OCI-LY7 (cell line): ENCODE measurements around the gene SLX4IP. TPM values are rescaled to one million over a fixed set of nuclear protein-coding genes. Genes with fewer than 3 reads are reported as not detected.
A peak's percentile ranks its signal among the peaks of the same experiment; 100 is the strongest.

Experiments used
- BruUV-seq: library from RNA; stranded (reverse); fragments of 400-500 nt; replicated peaks from 2 replicates; lab custom pipeline; 2021; lab: Mats Ljungman, UMichigan
- CTCF ChIA-PET: fragments of 300-600 bp; sonication (Branson Sonifier 250); formaldehyde crosslinking; loops from one replicate; lab custom pipeline; 2022; ENCODE audit warnings: antibody characterized with exemption; ENCODE audit not compliant: unreplicated experiment; lab: Charles Lee
- POLR2A ChIA-PET: fragments of 300-600 bp; sonication (Branson Sonifier 250); formaldehyde crosslinking; loops from one replicate; lab custom pipeline; 2022; ENCODE audit warnings: antibody characterized with exemption; lab: Charles Lee
- DNase-seq: peaks from one replicate; pipeline ENCODE4 v3.0.0-alpha.2; 2015; ENCODE audit warnings: low spot score
- H2AFZ ChIP-seq: fragments of 200-600 bp; sonication (generic), shearing (Covaris generic); 2 replicates; pipeline ENCODE4 v1.6.1; 2014; ENCODE audit warnings: mild to moderate bottlenecking, antibody characterized with exemption, low read length, moderate library complexity
- H3K27ac ChIP-seq: fragments of 200-600 bp; sonication (generic); 2 replicates; pipeline ENCODE4 v1.5.1; 2014; ENCODE audit warnings: mixed run types, low read depth, mild to moderate bottlenecking, moderate library complexity, low read length, inconsistent platforms; ENCODE audit not compliant: poor library complexity, severe bottlenecking
- H3K36me3 ChIP-seq: fragments of 200-600 bp; sonication (generic); 2 replicates; pipeline ENCODE4 v1.6.1; 2014; ENCODE audit warnings: mild to moderate bottlenecking, antibody characterized with exemption, low read length, moderate library complexity, mixed read lengths; ENCODE audit not compliant: insufficient read depth
- H3K4me1 ChIP-seq: fragments of 200-600 bp; sonication (generic); 2 replicates; pipeline ENCODE4 v1.5.1; 2014; ENCODE audit warnings: mild to moderate bottlenecking, low read length; ENCODE audit not compliant: insufficient read depth, poor library complexity, severe bottlenecking
- H3K4me2 ChIP-seq: fragments of 200-600 bp; sonication (generic); 2 replicates; pipeline ENCODE4 v1.6.1; 2014; ENCODE audit warnings: mild to moderate bottlenecking, low read length
- H3K4me3 ChIP-seq: fragments of 200-600 bp; sonication (generic); 2 replicates; pipeline ENCODE4 v1.5.1; 2014; ENCODE audit warnings: mild to moderate bottlenecking, low read depth, low read length; ENCODE audit not compliant: poor library complexity, severe bottlenecking
- H3K79me2 ChIP-seq: fragments of 200-600 bp; sonication (generic); 2 replicates; pipeline ENCODE4 v1.6.1; 2016; ENCODE audit warnings: low read depth, mild to moderate bottlenecking, low read length, moderate library complexity, mixed read lengths; ENCODE audit not compliant: insufficient read depth
- H3K9me2 ChIP-seq: fragments of 200-600 bp; sonication (generic); 2 replicates; pipeline ENCODE4 v1.6.1; 2016; ENCODE audit warnings: mild to moderate bottlenecking, low read length, mixed read lengths; ENCODE audit not compliant: insufficient read depth
- H3K9me3 ChIP-seq: fragments of 200-600 bp; sonication (generic); 2 replicates; pipeline ENCODE4 v1.6.1; 2014; ENCODE audit warnings: mild to moderate bottlenecking, mixed run types, low read length, mixed read lengths
- H4K20me1 ChIP-seq: fragments of 200-600 bp; sonication (generic); 2 replicates; pipeline ENCODE4 v1.6.1; 2014; ENCODE audit warnings: mild to moderate bottlenecking, antibody characterized with exemption, low read length, moderate library complexity, mixed read lengths; ENCODE audit not compliant: insufficient read depth
- CTCF ChIP-seq: fragments of 200-600 bp; sonication (generic); conservative IDR thresholded peaks from 2 replicates; pipeline ENCODE4 v1.5.1; 2014; ENCODE audit warnings: mild to moderate bottlenecking, antibody characterized with exemption, low read length, moderate library complexity, mixed read lengths
- EZH2phosphoT487 ChIP-seq: fragments of 200-600 bp; sonication (generic); IDR thresholded peaks from 2 replicates; pipeline ENCODE4 v1.6.1; 2018; ENCODE audit warnings: low read depth, borderline replicate concordance, mild to moderate bottlenecking, mixed run types, antibody characterized with exemption, low read length, moderate library complexity, mixed read lengths
- intact Hi-C: fragments of 100-400 bp; cut with micrococcal nuclease; formaldehyde crosslinking; loops from one replicate; pipeline ENCODE4 v1.10.0; 2022; ENCODE audit not compliant: unreplicated experiment
- total RNA-seq, 2 experiments: library from RNA; depleted of rRNA in 1 of 2; stranded (reverse); fragments of >200 nt in 1 of 2; shearing (Covaris generic) in 1 of 2; gene quantifications; 2 replicates each; pipeline ENCODE4 v1.2.3, GENCODE V29; 2014 to 2022

The SLX4IP gene
- total RNA-seq, 2 experiments from 2014 or later: 4.1 to 9.2 TPM

- no peaks in the 10 kb centered on the region for H3K4me1 ChIP-seq
- no peaks in the 10 kb centered on the region for H3K79me2 ChIP-seq
- ChIA-PET CTCF (no interaction called here), POLR2A (no interaction called here)
- no peak overlapping the region for H3K27ac ChIP-seq
- H3K36me3 ChIP-seq: no peaks in the 10 kb centered on the region
- H3K9me2 ChIP-seq: no peaks in the 10 kb centered on the region
- TF ChIP-seq EZH2phosphoT487 (no peak), CTCF (peak; percentile 92)
- no peak overlapping the region for H3K4me3 ChIP-seq
- intact Hi-C loops: loop anchor here (5.0 to 10.0 kb wide), 2 partner anchors 119 to 651 kb away; partner anchors contain the start of gene JAG1
- no peaks in the 10 kb centered on the region for H3K9me3 ChIP-seq
- peak; percentile 55 for DNase-seq
- BruUV-seq: no TSS peak
- H3K4me2 ChIP-seq: no peak overlapping the region
- peaks cover 6% of the 10 kb centered on the region for H4K20me1 ChIP-seq
- no peak overlapping the region for H2AFZ ChIP-seq
Measured at GRCh38 chr20:10553326-10553984, 118.3 kb downstream of the SLX4IP start.

GRCh38 chr20:10554285-10554684, 119.2 kb downstream of the SLX4IP start:
- no peak overlapping the region for H3K4me2 ChIP-seq
- ChIA-PET CTCF (no interaction called here), POLR2A (no interaction called here)
- no peaks in the 10 kb centered on the region for H3K79me2 ChIP-seq
- H3K9me3 ChIP-seq: no peaks in the 10 kb centered on the region
- peaks cover 6% of the 10 kb centered on the region for H4K20me1 ChIP-seq
- intact Hi-C loops: loop anchor here (5.0 to 10.0 kb wide), 2 partner anchors 118 to 651 kb away; partner anchors contain the start of gene JAG1
- no peak for DNase-seq
- no TSS peak for BruUV-seq
- H3K36me3 ChIP-seq: no peaks in the 10 kb centered on the region
- no peak overlapping the region for H2AFZ ChIP-seq
- TF ChIP-seq EZH2phosphoT487: no peak
- TF ChIP-seq CTCF: no peak
- H3K27ac ChIP-seq: no peak overlapping the region
- no peak overlapping the region for H3K4me3 ChIP-seq
- H3K4me1 ChIP-seq: no peaks in the 10 kb centered on the region
- no peaks in the 10 kb centered on the region for H3K9me2 ChIP-seq

GRCh38 chr20:10555393-10555792, 120.3 kb downstream of the SLX4IP start:
- BruUV-seq: no TSS peak
- TF ChIP-seq EZH2phosphoT487 (no peak), CTCF (no peak)
- no peaks in the 10 kb centered on the region for H3K9me2 ChIP-seq
- H3K36me3 ChIP-seq: no peaks in the 10 kb centered on the region
- H4K20me1 ChIP-seq: peaks cover 6% of the 10 kb centered on the region
- DNase-seq: no peak
- POLR2A ChIA-PET: no interaction called here
- H3K4me3 ChIP-seq: no peak overlapping the region
- no peaks in the 10 kb centered on the region for H3K79me2 ChIP-seq
- H3K27ac ChIP-seq: no peak overlapping the region
- intact Hi-C loops: loop anchor here (10.0 kb wide), 1 partner anchor 649 kb away; no protein-coding TSS in a partner anchor
- H3K4me1 ChIP-seq: no peaks in the 10 kb centered on the region
- H3K4me2 ChIP-seq: no peak overlapping the region
- no peak overlapping the region for H2AFZ ChIP-seq
- CTCF ChIA-PET: no interaction called here
- no peaks in the 10 kb centered on the region for H3K9me3 ChIP-seq
